Stomach (tissue), 9 donors: ENCODE measurements around the gene VWA7. TPM values are rescaled to one million over a fixed set of nuclear protein-coding genes. Genes with fewer than 3 reads are reported as not detected.

Experiments used
- DNase-seq, 2 donors: peaks; one replicate each; pipeline versions ENCODE4 v3.0.0 to v3.0.0-alpha.2; 2013 to 2019
- H3K27ac ChIP-seq, 5 donors: fragments of 200-600 bp in 4 of 5; sonication (generic) in 4 of 5; one replicate each; pipeline ENCODE4 v1.5.1; 2013 to 2019; ENCODE audit warnings: mild to moderate bottlenecking in 1 of 5, moderate library complexity in 1 of 5
- H3K27me3 ChIP-seq, 3 donors: fragments of 200-600 bp; sonication (generic); one replicate each; pipeline ENCODE4 v1.5.1; 2017 to 2019; ENCODE audit warnings: mixed run types in 1 of 3
- H3K36me3 ChIP-seq, 4 donors: fragments of 200-600 bp; sonication (generic); 1 replicate in 3 of 4; 2 replicates in 1 of 4; pipeline ENCODE4 v1.5.1; 2016 to 2019
- H3K4me1 ChIP-seq, 4 donors: fragments of 200-600 bp; sonication (generic); one replicate each; pipeline ENCODE4 v1.5.1; 2016 to 2019
- H3K4me3 ChIP-seq, 4 donors: fragments of 200-600 bp; sonication (generic) in 3 of 4; one replicate each; pipeline ENCODE4 v1.5.1; 2016 to 2019; ENCODE audit warnings: mild to moderate bottlenecking in 1 of 4
- H3K9me3 ChIP-seq, 4 donors: fragments of 200-600 bp; sonication (generic); one replicate each; pipeline ENCODE4 v1.5.1; 2016 to 2019
- CTCF ChIP-seq, 7 experiments: fragments of 450-650 bp in 4 of 7; fragments of 200-600 bp in 3 of 7; sonication (generic) in 3 of 7; IDR thresholded peaks; one replicate each; pipeline ENCODE4 v1.5.1; 2016 to 2019; ENCODE audit warnings: antibody characterized with exemption in 7 of 7, control low read depth in 2 of 7, mild to moderate bottlenecking in 1 of 7
- EP300 ChIP-seq: sonication (generic); formaldehyde crosslinking; IDR thresholded peaks from one replicate; pipeline ENCODE4 v1.6.1; 2017; ENCODE audit warnings: antibody characterized with exemption
- POLR2A ChIP-seq, 4 donors: fragments of 450-650 bp; IDR thresholded peaks; one replicate each; pipeline ENCODE4 v1.6.1; 2016; ENCODE audit warnings: antibody characterized with exemption in 4 of 4, control low read depth in 2 of 4, mild to moderate bottlenecking in 1 of 4, moderate library complexity in 1 of 4
- POLR2AphosphoS5 ChIP-seq, 3 donors: sonication (generic); formaldehyde crosslinking; IDR thresholded peaks; one replicate each; pipeline ENCODE4 v1.6.1; 2016; ENCODE audit warnings: antibody characterized with exemption in 3 of 3
- whole genome bisulfite sequencing, 5 donors: extraction: QIAGEN DNeasy Blood & Tissue Kit in 3 of 5; methylation state at CpG; one replicate each; pipeline versions ENCODE4 v1.1.5 to v1.1.7; 2013 to 2018; 5-methylcytosine and 5-hydroxymethylcytosine counted together
- intact Hi-C: fragments of 100-400 bp; cut with DNase I; formaldehyde crosslinking; loops from one replicate; pipeline ENCODE4 v1.15.1; 2023; ENCODE audit warnings: low total_unique reads
- polyA plus RNA-seq, 3 donors: library from polyadenylated mRNA; stranded (reverse); fragments of 200-250 nt; gene quantifications; one replicate each; pipeline ENCODE4 v1.2.3, GENCODE V29; 2013
- total RNA-seq, 5 donors: library from RNA; depleted of rRNA; stranded (reverse); fragments of >200 nt; gene quantifications; one replicate each; pipeline versions ENCODE4 v1.1.0 to v1.2.3, GENCODE V29; 2014 to 2016
- donor health status: healthy with polysubstance abuse.
- donor health status: Bipolar disorder and iron deficiency.
- donor health status: healthy.

The VWA7 gene
- total and polyA plus RNA-seq, 8 donors, result 1.3 to 18.3 (median 4.2) TPM; not detected in 1

- Histone ChIP-seq H3K36me3 (peaks cover 0 to 25% (median 7%) of the 10 kb centered on the region in 4 donors), H3K9me3 (no peaks in the 10 kb centered on the region), H3K4me3 (no peak overlapping the region), H3K27ac (no peak overlapping the region), H3K4me1 (peaks cover 0 to 10% (median 3%) of the 10 kb centered on the region in 4 donors), H3K27me3 (peaks cover 0 to 7% (median 0%) of the 10 kb centered on the region in 3 donors)
- intact Hi-C loops, result loop anchor here (10.0 kb wide), 1 partner anchor 79 kb away; the partner anchor contains the start of gene LY6G5C
- peak in 1 of 2 donors; percentile 77 for DNase-seq
- WGBS, 5 donors, result 5 to 33% (median 27%) methylated on average over 1 of the region's 1 CpG
- TF ChIP-seq CTCF (IDR thresholded peaks at IDR 0.05) (no peak), POLR2AphosphoS5 (IDR thresholded peaks at IDR 0.05) (no peak), EP300 (no peak), POLR2A (IDR thresholded peaks at IDR 0.05) (no peak)
Observed at GRCh38 chr6:31763619-31763940, 13.5 kb downstream of the VWA7 start.

- Histone ChIP-seq H3K9me3 (no peaks in the 10 kb centered on the region), H3K27me3 (peaks cover 0 to 7% (median 0%) of the 10 kb centered on the region in 3 donors), H3K27ac (no peak overlapping the region), H3K4me3 (no peak overlapping the region), H3K4me1 (peaks cover 0 to 10% (median 3%) of the 10 kb centered on the region in 4 donors), H3K36me3 (peaks cover 0 to 25% (median 7%) of the 10 kb centered on the region in 4 donors)
- DNase-seq, result no peak
- 68 to 78% (median 72%) methylated on average over 5 to 8 of the region's 8 CpGs for WGBS, 5 donors
- intact Hi-C loops, result loop anchor here (10.0 kb wide), 1 partner anchor 78 kb away; the partner anchor contains the start of gene LY6G5C
- TF ChIP-seq EP300, result no peak
- TF ChIP-seq POLR2A (IDR thresholded peaks at IDR 0.05), result no peak
- no peak for TF ChIP-seq CTCF (IDR thresholded peaks at IDR 0.05)
- no peak for TF ChIP-seq POLR2AphosphoS5 (IDR thresholded peaks at IDR 0.05)
Observed at GRCh38 chr6:31762878-31763618, 14.1 kb downstream of the VWA7 start.

- no peak for DNase-seq
- Histone ChIP-seq H3K36me3 (peaks cover 0 to 25% (median 7%) of the 10 kb centered on the region in 4 donors), H3K4me1 (peaks cover 0 to 10% (median 3%) of the 10 kb centered on the region in 4 donors), H3K27ac (no peak within 1 kb of the TSS), H3K4me3 (no peak within 1 kb of the TSS), H3K27me3 (peaks cover 0 to 7% (median 0%) of the 10 kb centered on the region in 3 donors), H3K9me3 (no peaks in the 10 kb centered on the region)
- intact Hi-C loops, result loop anchor here (10.0 kb wide), 1 partner anchor 78 kb away; the partner anchor contains the start of gene LY6G5C
- no peak for TF ChIP-seq CTCF (IDR thresholded peaks at IDR 0.05)
- no peak for TF ChIP-seq POLR2A (IDR thresholded peaks at IDR 0.05)
- TF ChIP-seq POLR2AphosphoS5 (IDR thresholded peaks at IDR 0.05), result no peak
- TF ChIP-seq EP300, result no peak
- 74 to 80% (median 78%) methylated on average over 4 of the region's 4 CpGs for WGBS, 5 donors
Observed at GRCh38 chr6:31762356-31762755, 14.8 kb downstream of the VWA7 start, which contains the start of gene SAPCD1. Gene SAPCD1, plus strand, starts transcription at chr6:31762656. Its CDS starts 399 bp downstream, at chr6:31763055.

- WGBS, 5 donors, result 90 to 98% (median 97%) methylated on average over 8 of the region's 8 CpGs
- H3K9me3 ChIP-seq, result no peaks in the 10 kb centered on the region
- TF ChIP-seq POLR2AphosphoS5 (IDR thresholded peaks at IDR 0.05) (no peak), POLR2A (IDR thresholded peaks at IDR 0.05) (no peak), EP300 (no peak), CTCF (IDR thresholded peaks at IDR 0.05) (no peak)
- no peak overlapping the region for H3K27ac ChIP-seq
- peaks cover 0 to 25% (median 7%) of the 10 kb centered on the region in 4 donors for H3K36me3 ChIP-seq
- DNase-seq, result no peak
- peaks cover 0 to 6% (median 0%) of the 10 kb centered on the region in 3 donors for H3K27me3 ChIP-seq
- intact Hi-C loops, result loop anchor here (10.0 kb wide), 1 partner anchor 77 kb away; the partner anchor contains the start of gene LY6G5C
- peaks cover 0 to 7% (median 1%) of the 10 kb centered on the region in 4 donors for H3K4me1 ChIP-seq
- H3K4me3 ChIP-seq, result no peak overlapping the region
Observed at GRCh38 chr6:31761343-31761742, 15.8 kb downstream of the VWA7 start.
